Measurements from ENCODE around the gene ABCC6.
"Not testable (repeated sequence)": the region's sequence is repeated elsewhere in the genome, so short reads cannot be mapped to it uniquely, and the experiment has no call there.

ABCC6 gene

DNA sequence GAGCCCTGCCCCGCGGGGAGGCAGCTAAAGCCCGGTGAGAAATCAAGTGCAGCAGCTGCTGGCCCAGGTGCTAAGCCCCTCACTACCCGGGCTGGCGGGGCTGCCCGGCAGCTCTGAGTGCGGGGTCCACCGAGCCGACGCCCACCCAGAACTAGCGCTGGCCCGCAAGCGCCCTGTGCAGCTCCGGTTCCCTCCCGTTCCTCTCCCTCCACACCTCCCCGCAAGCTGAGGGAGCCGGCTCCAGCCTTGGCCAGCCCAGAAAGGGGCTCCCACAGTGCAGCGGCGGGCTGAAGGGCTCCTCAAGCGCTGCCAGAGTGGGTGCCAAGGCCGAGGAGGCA is 118.5 kb downstream of the ABCC6 start:
- H3K9me3 ChIP-seq (ENCODE audit: low read length); H3K9ac ChIP-seq (ENCODE audit: low read length); H3K27ac ChIP-seq (ENCODE audit: low read depth, low read length); H3K4me3 ChIP-seq (ENCODE audit: low read depth in 1 of 2, low read length in 2 of 2); H3K27me3 ChIP-seq (ENCODE audit: control insufficient read depth in 1 of 2, insufficient read depth in 2 of 2, low read length in 2 of 2): not testable (repeated sequence)
- peaks cover 26% of the 10 kb centered on the region for H3K4me1 ChIP-seq (ENCODE audit: insufficient read depth, low read length)
- H3K36me3 ChIP-seq (ENCODE audit: insufficient read depth, low read length), result peaks cover 21% of the 10 kb centered on the region

DNA sequence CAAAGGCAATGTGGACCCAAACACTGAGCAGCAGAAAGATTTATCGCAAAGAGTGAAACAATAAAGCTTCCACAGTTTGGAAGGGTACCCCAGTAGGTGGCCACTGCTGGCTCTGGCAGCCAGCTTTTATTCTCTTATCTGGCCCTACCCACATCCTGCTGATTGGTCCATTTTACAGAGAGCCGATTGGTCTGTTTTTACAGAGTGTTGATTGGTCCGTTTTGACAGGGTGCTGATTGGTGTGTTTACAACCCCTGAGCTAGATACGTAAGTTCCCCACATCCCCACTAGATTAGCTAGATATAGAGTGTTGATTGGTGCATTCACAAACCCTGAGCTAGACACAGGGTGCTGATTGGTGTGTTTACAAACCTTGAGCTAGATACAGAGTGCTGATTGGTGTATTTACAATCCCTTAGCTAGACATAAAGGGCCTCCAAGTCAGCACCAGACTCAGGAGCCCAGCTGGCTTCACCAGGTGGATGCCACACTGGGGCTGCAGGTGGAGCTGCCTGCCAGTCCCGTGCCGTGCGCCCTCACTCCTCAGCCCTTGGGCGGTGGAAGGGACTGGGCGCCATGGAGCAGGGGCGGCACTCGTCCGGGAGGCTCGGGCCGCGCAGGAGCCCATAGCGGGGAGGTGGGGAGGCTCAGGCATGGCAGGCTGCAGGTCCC is 119.0 kb downstream of the ABCC6 start:
- H3K9me3 ChIP-seq (ENCODE audit: low read length); H3K4me3 ChIP-seq (ENCODE audit: low read depth in 1 of 2, low read length in 2 of 2); H3K27me3 ChIP-seq (ENCODE audit: control insufficient read depth in 1 of 2, insufficient read depth in 2 of 2, low read length in 2 of 2); H3K9ac ChIP-seq (ENCODE audit: low read length); H3K27ac ChIP-seq (ENCODE audit: low read depth, low read length): not testable (repeated sequence)
- Histone ChIP-seq H3K36me3 (ENCODE audit: insufficient read depth, low read length) (peaks cover 16% of the 10 kb centered on the region), H3K4me1 (ENCODE audit: insufficient read depth, low read length) (peaks cover 26% of the 10 kb centered on the region)

DNA sequence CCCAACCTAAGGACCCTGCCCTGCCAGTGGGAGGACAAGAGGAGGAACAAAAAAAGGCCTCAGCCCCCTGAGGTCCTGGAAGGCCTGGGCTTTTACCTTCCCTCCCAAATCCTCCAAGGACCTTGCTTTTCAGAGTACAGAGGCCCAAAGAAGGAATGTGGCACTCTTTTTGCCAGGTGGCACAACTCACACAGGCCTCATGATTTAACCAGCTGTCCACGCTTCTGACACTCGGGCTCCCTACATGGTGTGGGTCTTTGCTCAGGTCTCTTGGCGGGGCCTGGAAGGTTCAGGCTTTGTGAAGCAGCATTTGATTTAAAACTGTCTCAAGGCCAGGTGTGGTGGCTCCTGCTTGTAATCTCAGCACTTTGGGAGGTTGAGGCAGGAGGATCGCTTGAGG is 120.6 kb downstream of the ABCC6 start:
- Histone ChIP-seq H3K36me3 (ENCODE audit: insufficient read depth, low read length) (peaks cover 21% of the 10 kb centered on the region), H3K27ac (ENCODE audit: low read depth, low read length) (no peak overlapping the region)

DNA sequence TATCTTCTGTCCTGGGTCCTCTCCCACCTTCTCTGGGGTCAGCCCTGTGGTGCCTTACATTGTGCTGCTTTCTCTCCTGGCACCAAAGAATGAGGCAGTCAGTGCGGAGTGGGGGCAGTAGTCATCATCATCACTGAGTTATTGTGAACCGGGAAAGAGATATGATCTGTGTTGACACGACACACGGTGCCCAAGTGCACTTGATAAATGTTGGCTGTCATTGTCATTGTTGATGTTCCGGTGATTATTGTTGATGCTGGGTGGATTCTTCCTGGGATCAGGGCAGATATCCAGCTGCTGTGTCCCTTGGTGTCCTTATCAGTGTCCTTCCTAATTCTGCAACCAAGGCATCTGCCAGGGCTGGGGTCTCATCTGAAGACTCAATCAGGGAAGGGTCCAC is 121.7 kb downstream of the ABCC6 start:
- Histone ChIP-seq H3K36me3 (ENCODE audit: insufficient read depth, low read length) (peaks cover 18% of the 10 kb centered on the region), H3K27ac (ENCODE audit: low read depth, low read length) (no peak overlapping the region), H3K9ac (ENCODE audit: low read length) (no peak overlapping the region), H3K9me3 (ENCODE audit: low read length) (no peaks in the 10 kb centered on the region), H3K27me3 (ENCODE audit: control insufficient read depth in 1 of 2, insufficient read depth in 2 of 2, low read length in 2 of 2) (no peaks in the 10 kb centered on the region), H3K4me3 (ENCODE audit: low read depth in 1 of 2, low read length in 2 of 2) (no peak overlapping the region), H3K4me1 (ENCODE audit: insufficient read depth, low read length) (peaks cover 32% of the 10 kb centered on the region)

More for the DNA sequence above, 120.6 kb downstream of the ABCC6 start:
- Histone ChIP-seq H3K4me3 (ENCODE audit: low read depth in 1 of 2, low read length in 2 of 2) (no peak overlapping the region), H3K9me3 (ENCODE audit: low read length) (no peaks in the 10 kb centered on the region), H3K27me3 (ENCODE audit: control insufficient read depth in 1 of 2, insufficient read depth in 2 of 2, low read length in 2 of 2) (no peaks in the 10 kb centered on the region), H3K9ac (ENCODE audit: low read length) (no peak overlapping the region), H3K4me1 (ENCODE audit: insufficient read depth, low read length) (peaks cover 23% of the 10 kb centered on the region)

DNA sequence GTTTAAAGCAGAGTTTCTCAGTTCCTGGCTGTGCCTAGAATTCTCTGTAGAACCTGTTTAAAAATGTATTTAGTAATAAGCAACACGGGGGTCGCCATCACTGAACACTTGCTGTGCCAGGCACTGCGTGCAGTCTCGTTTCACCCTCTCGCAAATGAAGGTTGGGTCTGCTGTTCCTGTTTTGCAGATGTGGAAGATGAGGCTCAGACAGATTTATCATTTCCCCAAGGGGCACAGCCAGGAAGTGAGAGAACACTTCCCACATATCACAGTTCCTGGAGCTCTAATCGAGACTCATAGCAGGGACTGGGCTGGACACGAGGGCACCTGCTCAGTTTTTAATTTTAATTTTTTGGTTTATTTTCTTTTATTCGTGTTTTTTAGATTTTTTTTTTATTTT is 122.7 kb downstream of the ABCC6 start:
- no peak overlapping the region for H3K27ac ChIP-seq (ENCODE audit: low read depth, low read length)
- no peaks in the 10 kb centered on the region for H3K27me3 ChIP-seq (ENCODE audit: control insufficient read depth in 1 of 2, insufficient read depth in 2 of 2, low read length in 2 of 2)
- H3K4me1 ChIP-seq (ENCODE audit: insufficient read depth, low read length), result peaks cover 41% of the 10 kb centered on the region
- H3K4me3 ChIP-seq (ENCODE audit: low read depth in 1 of 2, low read length in 2 of 2), result no peak overlapping the region
- no peaks in the 10 kb centered on the region for H3K9me3 ChIP-seq (ENCODE audit: low read length)
- peaks cover 17% of the 10 kb centered on the region for H3K36me3 ChIP-seq (ENCODE audit: insufficient read depth, low read length)
- H3K9ac ChIP-seq (ENCODE audit: low read length), result no peak overlapping the region

DNA sequence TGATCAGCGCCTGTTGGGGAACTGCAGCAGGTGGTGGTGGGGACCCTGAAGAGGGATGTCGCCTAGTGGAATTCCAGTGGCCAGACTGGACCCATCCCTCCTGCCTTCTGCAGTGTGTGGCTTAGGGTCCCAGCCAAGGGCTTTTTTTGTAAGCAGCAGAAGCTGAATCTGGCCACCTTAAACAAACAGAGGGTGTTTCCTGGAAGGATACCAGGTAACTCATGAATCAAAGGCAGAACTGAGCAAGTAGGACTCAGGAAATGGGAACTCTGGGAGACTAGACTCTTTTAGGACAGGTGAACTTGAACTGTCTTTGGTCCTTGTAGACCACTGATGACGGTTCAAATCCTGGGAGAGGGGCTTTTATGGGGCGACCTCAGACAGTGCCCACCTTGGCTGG is 124.0 kb downstream of the ABCC6 start:
- peaks cover 19% of the 10 kb centered on the region for H3K36me3 ChIP-seq (ENCODE audit: insufficient read depth, low read length)
- no peak overlapping the region for H3K4me3 ChIP-seq (ENCODE audit: low read depth in 1 of 2, low read length in 2 of 2)
- H3K27ac ChIP-seq (ENCODE audit: low read depth, low read length), result peak overlapping the region; percentile 51
- H3K4me1 ChIP-seq (ENCODE audit: insufficient read depth, low read length), result peaks cover 48% of the 10 kb centered on the region
- no peaks in the 10 kb centered on the region for H3K27me3 ChIP-seq (ENCODE audit: control insufficient read depth in 1 of 2, insufficient read depth in 2 of 2, low read length in 2 of 2)
- H3K9ac ChIP-seq (ENCODE audit: low read length), result no peak overlapping the region
- no peaks in the 10 kb centered on the region for H3K9me3 ChIP-seq (ENCODE audit: low read length)
